HepG2 (cell line): Measurements from ENCODE around the gene ARHGAP35. TPM values are rescaled to one million over a fixed set of nuclear protein-coding genes. Genes with fewer than 3 reads are reported as not detected.
A peak's percentile ranks its signal among the peaks of the same experiment; 100 is the strongest.

Source experiments
- CHD2 ChIP-seq: IDR thresholded peaks from 2 replicates; pipeline ENCODE4 v1.6.1; 2011; ENCODE audit warnings: low read depth, low read length, improper control_type of control experiment
- CREM ChIP-seq, 2 experiments: sonication (generic) in 1 of 2; formaldehyde crosslinking in 1 of 2; IDR thresholded peaks; 2 replicates each; pipeline versions ENCODE4 v1.4.0 to v1.6.1; 2016 to 2020; ENCODE audit warnings: antibody characterized with exemption in 1 of 2, mild to moderate bottlenecking in 1 of 2, missing genetic modification reagents in 1 of 2
- KLF9 ChIP-seq: IDR thresholded peaks from 2 replicates; pipeline ENCODE4 v1.6.1; 2016; ENCODE audit warnings: low read depth
- MEF2D ChIP-seq: sonication (generic); formaldehyde crosslinking; IDR thresholded peaks from 2 replicates; pipeline ENCODE4 v1.5.1; 2020; ENCODE audit warnings: mild to moderate bottlenecking, missing genetic modification reagents
- MIXL1 ChIP-seq: IDR thresholded peaks from 2 replicates; pipeline ENCODE4 v1.6.1; 2016
- NFATC3 ChIP-seq: sonication (generic); formaldehyde crosslinking; IDR thresholded peaks from 2 replicates; pipeline ENCODE4 v1.5.1; 2020; ENCODE audit warnings: mild to moderate bottlenecking, missing genetic modification reagents
- ZBTB43 ChIP-seq: sonication (generic); formaldehyde crosslinking; conservative IDR thresholded peaks from 2 replicates; pipeline ENCODE4 v1.4.0; 2020; ENCODE audit warnings: missing genetic modification reagents
- ZBTB8A ChIP-seq: sonication (generic); formaldehyde crosslinking; IDR thresholded peaks from 2 replicates; pipeline ENCODE4 v1.4.0; 2020; ENCODE audit warnings: mild to moderate bottlenecking, low read depth, missing genetic modification reagents, borderline replicate concordance
- ZNF276 ChIP-seq: sonication (generic); formaldehyde crosslinking; IDR thresholded peaks from 2 replicates; pipeline ENCODE4 v1.4.0; 2020; ENCODE audit warnings: mild to moderate bottlenecking, low read depth, missing genetic modification reagents
- ZNF451 ChIP-seq: sonication (generic); formaldehyde crosslinking; IDR thresholded peaks from 2 replicates; pipeline ENCODE4 v1.5.0; 2020; ENCODE audit warnings: mild to moderate bottlenecking, missing genetic modification reagents
- ZNF569 ChIP-seq: sonication (generic); formaldehyde crosslinking; IDR thresholded peaks from 2 replicates; pipeline ENCODE4 v1.5.0; 2020; ENCODE audit warnings: mild to moderate bottlenecking, missing genetic modification reagents, moderate library complexity, borderline replicate concordance
- ZNF589 ChIP-seq: sonication (generic); formaldehyde crosslinking; conservative IDR thresholded peaks from 2 replicates; pipeline ENCODE4 v1.8.0; 2022; ENCODE audit warnings: mild to moderate bottlenecking, moderate library complexity, missing genetic modification reagents
- ZSCAN30 ChIP-seq: sonication (generic); formaldehyde crosslinking; IDR thresholded peaks from 2 replicates; pipeline ENCODE4 v1.5.0; 2020; ENCODE audit warnings: mild to moderate bottlenecking, missing genetic modification reagents
- ZZZ3 ChIP-seq: sonication (generic); formaldehyde crosslinking; IDR thresholded peaks from 2 replicates; pipeline ENCODE4 v1.4.0; 2020; ENCODE audit warnings: missing genetic modification reagents, mild to moderate bottlenecking, borderline replicate concordance
- polyA plus RNA-seq, 8 experiments: library from polyadenylated mRNA; depleted of rRNA in 3 of 8; stranded (reverse) in 7 of 8; unstranded in 1 of 8; fragments of >200 nt; fragmentation: Illumina TruSeq in 4 of 8; extraction: Trizol in 4 of 8; gene quantifications; 2 replicates each; pipeline versions ENCODE4 v1.2.1 to v1.2.3, GENCODE V29; 2011 to 2016; ENCODE audit warnings: low read depth in 4 of 8, missing spikeins in 1 of 8, mixed read lengths in 1 of 8; ENCODE audit not compliant: insufficient read depth in 1 of 8
- total RNA-seq, 5 experiments: library from RNA; depleted of rRNA; stranded (reverse); fragments of >200 nt; fragmentation: Illumina TruSeq; extraction: Trizol; gene quantifications; 2 replicates each; pipeline ENCODE4 v1.2.3, GENCODE V29; 2016; ENCODE audit warnings: low read depth in 1 of 5
- TF ChIP-seq, protein P1 (sequence below): sonication (generic); formaldehyde crosslinking; IDR thresholded peaks from 2 replicates; pipeline ENCODE4 v1.9.0; 2022; ENCODE audit warnings: missing genetic modification reagents, mild to moderate bottlenecking, borderline replicate concordance
- TF ChIP-seq, protein P2 (sequence below): IDR thresholded peaks from 2 replicates; pipeline ENCODE4 v1.6.1; 2016; ENCODE audit warnings: missing genetic modification reagents, missing compliant biosample characterization
- TF ChIP-seq, protein P3 (sequence below): sonication (generic); formaldehyde crosslinking; IDR thresholded peaks from 2 replicates; pipeline ENCODE4 v1.5.1; 2020; ENCODE audit warnings: missing genetic modification reagents, mild to moderate bottlenecking, borderline replicate concordance
- TF ChIP-seq, protein P4 (sequence below): sonication (generic); formaldehyde crosslinking; IDR thresholded peaks from 2 replicates; pipeline ENCODE4 v1.5.0; 2020; ENCODE audit warnings: mild to moderate bottlenecking, missing genetic modification reagents
- TF ChIP-seq, protein P5 (sequence below): sonication (generic); formaldehyde crosslinking; IDR thresholded peaks from 2 replicates; pipeline ENCODE4 v1.8.0; 2022; ENCODE audit warnings: mild to moderate bottlenecking, missing genetic modification reagents

The ARHGAP35 gene
- total and polyA plus RNA-seq, 2 of the 13 experiments (the other 11 are each of a cell fraction or from before 2014, with no cell fraction given) = 30.1 to 30.2 TPM

- TF ChIP-seq ZSCAN30 (CRISPR knock-in tag) = no peak
- no peak for TF ChIP-seq ZNF589 (CRISPR knock-in tag)
- no peak for TF ChIP-seq ZNF569
- TF ChIP-seq, protein P1, sequence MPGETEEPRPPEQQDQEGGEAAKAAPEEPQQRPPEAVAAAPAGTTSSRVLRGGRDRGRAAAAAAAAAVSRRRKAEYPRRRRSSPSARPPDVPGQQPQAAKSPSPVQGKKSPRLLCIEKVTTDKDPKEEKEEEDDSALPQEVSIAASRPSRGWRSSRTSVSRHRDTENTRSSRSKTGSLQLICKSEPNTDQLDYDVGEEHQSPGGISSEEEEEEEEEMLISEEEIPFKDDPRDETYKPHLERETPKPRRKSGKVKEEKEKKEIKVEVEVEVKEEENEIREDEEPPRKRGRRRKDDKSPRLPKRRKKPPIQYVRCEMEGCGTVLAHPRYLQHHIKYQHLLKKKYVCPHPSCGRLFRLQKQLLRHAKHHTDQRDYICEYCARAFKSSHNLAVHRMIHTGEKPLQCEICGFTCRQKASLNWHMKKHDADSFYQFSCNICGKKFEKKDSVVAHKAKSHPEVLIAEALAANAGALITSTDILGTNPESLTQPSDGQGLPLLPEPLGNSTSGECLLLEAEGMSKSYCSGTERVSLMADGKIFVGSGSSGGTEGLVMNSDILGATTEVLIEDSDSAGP (CRISPR knock-in tag) = peak; percentile 41
- TF ChIP-seq, protein P2, sequence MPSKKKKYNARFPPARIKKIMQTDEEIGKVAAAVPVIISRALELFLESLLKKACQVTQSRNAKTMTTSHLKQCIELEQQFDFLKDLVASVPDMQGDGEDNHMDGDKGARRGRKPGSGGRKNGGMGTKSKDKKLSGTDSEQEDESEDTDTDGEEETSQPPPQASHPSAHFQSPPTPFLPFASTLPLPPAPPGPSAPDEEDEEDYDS = no peak
- TF ChIP-seq CREM (IDR thresholded peaks at IDR 0.05) = 0 out of 2 replicates have a peak, but pooled peaks have one; percentile 24
- TF ChIP-seq CREM (CRISPR knock-in tag; IDR thresholded peaks at IDR 0.05) = no peak
- peak; percentile 69; the same call in 1 of the 2 replicates for TF ChIP-seq MEF2D (CRISPR knock-in tag)
- no peak for TF ChIP-seq ZZZ3
- TF ChIP-seq, protein P3, sequence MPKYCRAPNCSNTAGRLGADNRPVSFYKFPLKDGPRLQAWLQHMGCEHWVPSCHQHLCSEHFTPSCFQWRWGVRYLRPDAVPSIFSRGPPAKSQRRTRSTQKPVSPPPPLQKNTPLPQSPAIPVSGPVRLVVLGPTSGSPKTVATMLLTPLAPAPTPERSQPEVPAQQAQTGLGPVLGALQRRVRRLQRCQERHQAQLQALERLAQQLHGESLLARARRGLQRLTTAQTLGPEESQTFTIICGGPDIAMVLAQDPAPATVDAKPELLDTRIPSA = no peak
- no peak for TF ChIP-seq CHD2
- 0 out of 2 replicates have a peak, but pooled peaks have one; percentile 35 for TF ChIP-seq ZBTB43 (CRISPR knock-in tag)
- 0 out of 2 replicates have a peak, but pooled peaks have one; percentile 45 for TF ChIP-seq ZNF451 (CRISPR knock-in tag)
- TF ChIP-seq ZBTB8A (CRISPR knock-in tag) = no peak
- TF ChIP-seq, protein P4, sequence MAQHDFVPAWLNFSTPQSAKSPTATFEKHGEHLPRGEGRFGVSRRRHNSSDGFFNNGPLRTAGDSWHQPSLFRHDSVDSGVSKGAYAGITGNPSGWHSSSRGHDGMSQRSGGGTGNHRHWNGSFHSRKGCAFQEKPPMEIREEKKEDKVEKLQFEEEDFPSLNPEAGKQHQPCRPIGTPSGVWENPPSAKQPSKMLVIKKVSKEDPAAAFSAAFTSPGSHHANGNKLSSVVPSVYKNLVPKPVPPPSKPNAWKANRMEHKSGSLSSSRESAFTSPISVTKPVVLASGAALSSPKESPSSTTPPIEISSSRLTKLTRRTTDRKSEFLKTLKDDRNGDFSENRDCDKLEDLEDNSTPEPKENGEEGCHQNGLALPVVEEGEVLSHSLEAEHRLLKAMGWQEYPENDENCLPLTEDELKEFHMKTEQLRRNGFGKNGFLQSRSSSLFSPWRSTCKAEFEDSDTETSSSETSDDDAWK (CRISPR knock-in tag) = no peak
- TF ChIP-seq NFATC3 (CRISPR knock-in tag) = no peak
- TF ChIP-seq MIXL1 (CRISPR knock-in tag) = peak; percentile 56
- 0 out of 2 replicates have a peak, but pooled peaks have one; percentile 26 for TF ChIP-seq KLF9 (CRISPR knock-in tag)
- TF ChIP-seq ZNF276 = no peak
- TF ChIP-seq, protein P5, sequence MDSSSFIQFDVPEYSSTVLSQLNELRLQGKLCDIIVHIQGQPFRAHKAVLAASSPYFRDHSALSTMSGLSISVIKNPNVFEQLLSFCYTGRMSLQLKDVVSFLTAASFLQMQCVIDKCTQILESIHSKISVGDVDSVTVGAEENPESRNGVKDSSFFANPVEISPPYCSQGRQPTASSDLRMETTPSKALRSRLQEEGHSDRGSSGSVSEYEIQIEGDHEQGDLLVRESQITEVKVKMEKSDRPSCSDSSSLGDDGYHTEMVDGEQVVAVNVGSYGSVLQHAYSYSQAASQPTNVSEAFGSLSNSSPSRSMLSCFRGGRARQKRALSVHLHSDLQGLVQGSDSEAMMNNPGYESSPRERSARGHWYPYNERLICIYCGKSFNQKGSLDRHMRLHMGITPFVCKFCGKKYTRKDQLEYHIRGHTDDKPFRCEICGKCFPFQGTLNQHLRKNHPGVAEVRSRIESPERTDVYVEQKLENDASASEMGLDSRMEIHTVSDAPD = no peak
Observed at GRCh38 chr19:46856062-46857022, 4.5 kb upstream of the ARHGAP35 start (continued).
